ENCODE measurements around the gene SYNGR1.

DNA sequence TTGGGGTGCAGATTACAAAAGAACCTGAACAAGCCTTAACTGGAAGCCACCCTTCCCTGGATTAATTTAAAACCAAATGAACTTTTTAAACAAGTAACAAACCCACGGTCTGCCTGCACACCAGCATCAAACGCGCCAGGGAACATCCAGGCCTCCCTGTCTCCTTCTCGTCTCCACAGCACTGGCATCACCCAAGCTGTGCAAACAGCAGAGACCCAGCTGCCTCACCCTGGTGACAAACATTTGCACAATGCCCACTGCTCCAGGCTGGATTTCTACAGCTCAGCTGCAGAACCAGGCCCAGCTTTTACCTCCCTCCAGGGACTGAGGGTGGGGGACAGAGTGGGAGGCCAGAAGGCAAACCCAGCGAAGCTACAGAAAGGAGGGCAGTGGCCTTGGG, 37.4 kb upstream of the SYNGR1 start:
- TF ChIP-seq, protein P1, sequence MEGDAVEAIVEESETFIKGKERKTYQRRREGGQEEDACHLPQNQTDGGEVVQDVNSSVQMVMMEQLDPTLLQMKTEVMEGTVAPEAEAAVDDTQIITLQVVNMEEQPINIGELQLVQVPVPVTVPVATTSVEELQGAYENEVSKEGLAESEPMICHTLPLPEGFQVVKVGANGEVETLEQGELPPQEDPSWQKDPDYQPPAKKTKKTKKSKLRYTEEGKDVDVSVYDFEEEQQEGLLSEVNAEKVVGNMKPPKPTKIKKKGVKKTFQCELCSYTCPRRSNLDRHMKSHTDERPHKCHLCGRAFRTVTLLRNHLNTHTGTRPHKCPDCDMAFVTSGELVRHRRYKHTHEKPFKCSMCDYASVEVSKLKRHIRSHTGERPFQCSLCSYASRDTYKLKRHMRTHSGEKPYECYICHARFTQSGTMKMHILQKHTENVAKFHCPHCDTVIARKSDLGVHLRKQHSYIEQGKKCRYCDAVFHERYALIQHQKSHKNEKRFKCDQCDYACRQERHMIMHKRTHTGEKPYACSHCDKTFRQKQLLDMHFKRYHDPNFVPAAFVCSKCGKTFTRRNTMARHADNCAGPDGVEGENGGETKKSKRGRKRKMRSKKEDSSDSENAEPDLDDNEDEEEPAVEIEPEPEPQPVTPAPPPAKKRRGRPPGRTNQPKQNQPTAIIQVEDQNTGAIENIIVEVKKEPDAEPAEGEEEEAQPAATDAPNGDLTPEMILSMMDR (IDR thresholded peaks at IDR 0.05): no peak
- no peak for TF ChIP-seq POLR2AphosphoS5 (IDR thresholded peaks at IDR 0.05; ENCODE audit: low read depth, low read length)
- TF ChIP-seq, protein P2, sequence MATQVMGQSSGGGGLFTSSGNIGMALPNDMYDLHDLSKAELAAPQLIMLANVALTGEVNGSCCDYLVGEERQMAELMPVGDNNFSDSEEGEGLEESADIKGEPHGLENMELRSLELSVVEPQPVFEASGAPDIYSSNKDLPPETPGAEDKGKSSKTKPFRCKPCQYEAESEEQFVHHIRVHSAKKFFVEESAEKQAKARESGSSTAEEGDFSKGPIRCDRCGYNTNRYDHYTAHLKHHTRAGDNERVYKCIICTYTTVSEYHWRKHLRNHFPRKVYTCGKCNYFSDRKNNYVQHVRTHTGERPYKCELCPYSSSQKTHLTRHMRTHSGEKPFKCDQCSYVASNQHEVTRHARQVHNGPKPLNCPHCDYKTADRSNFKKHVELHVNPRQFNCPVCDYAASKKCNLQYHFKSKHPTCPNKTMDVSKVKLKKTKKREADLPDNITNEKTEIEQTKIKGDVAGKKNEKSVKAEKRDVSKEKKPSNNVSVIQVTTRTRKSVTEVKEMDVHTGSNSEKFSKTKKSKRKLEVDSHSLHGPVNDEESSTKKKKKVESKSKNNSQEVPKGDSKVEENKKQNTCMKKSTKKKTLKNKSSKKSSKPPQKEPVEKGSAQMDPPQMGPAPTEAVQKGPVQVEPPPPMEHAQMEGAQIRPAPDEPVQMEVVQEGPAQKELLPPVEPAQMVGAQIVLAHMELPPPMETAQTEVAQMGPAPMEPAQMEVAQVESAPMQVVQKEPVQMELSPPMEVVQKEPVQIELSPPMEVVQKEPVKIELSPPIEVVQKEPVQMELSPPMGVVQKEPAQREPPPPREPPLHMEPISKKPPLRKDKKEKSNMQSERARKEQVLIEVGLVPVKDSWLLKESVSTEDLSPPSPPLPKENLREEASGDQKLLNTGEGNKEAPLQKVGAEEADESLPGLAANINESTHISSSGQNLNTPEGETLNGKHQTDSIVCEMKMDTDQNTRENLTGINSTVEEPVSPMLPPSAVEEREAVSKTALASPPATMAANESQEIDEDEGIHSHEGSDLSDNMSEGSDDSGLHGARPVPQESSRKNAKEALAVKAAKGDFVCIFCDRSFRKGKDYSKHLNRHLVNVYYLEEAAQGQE (IDR thresholded peaks at IDR 0.05; ENCODE audit: insufficient read depth in 1 of 2, low read depth in 2 of 2, low read length in 1 of 2): no peak
